AG04450 (cell line): ENCODE results near the gene BMPER. TPM values are rescaled to one million over a fixed set of nuclear protein-coding genes. Genes with fewer than 3 reads are reported as not detected.

ENCODE experiments used
- CTCF ChIA-PET: fragments of 300-600, 350-600 bp; formaldehyde crosslinking; extraction: SDS; loops from one replicate; lab custom pipeline; 2022; ENCODE audit warnings: antibody characterized with exemption, inconsistent platforms; lab: Charles Lee
- POLR2A ChIA-PET: fragments of 350-600 bp; formaldehyde crosslinking; extraction: SDS; loops from one replicate; lab custom pipeline; 2021; ENCODE audit warnings: antibody characterized with exemption, inconsistent platforms; lab: Yijun Ruan, JAX
- DNase-seq: peaks from one replicate; pipeline ENCODE4 v3.0.0-alpha.2; 2011; ENCODE audit warnings: low read depth, low spot score
- H3K27ac ChIP-seq: one replicate; pipeline ENCODE4 v1.5.1; 2012; ENCODE audit warnings: low read depth, low read length, control low read depth
- H3K27me3 ChIP-seq: one replicate; pipeline ENCODE4 v1.6.0; 2012; ENCODE audit warnings: low read length; ENCODE audit not compliant: control insufficient read depth, insufficient read depth
- H3K4me3 ChIP-seq: 2 replicates; pipeline ENCODE4 v1.5.1; 2011; ENCODE audit warnings: mild to moderate bottlenecking, low read depth, low read length, control low read depth
- H3K9me3 ChIP-seq: 2 replicates; pipeline ENCODE4 v1.5.1; 2012; ENCODE audit warnings: low read length; ENCODE audit not compliant: control insufficient read depth, insufficient read depth
- CTCF ChIP-seq: IDR thresholded peaks from 2 replicates; pipeline ENCODE4 v1.5.1; 2011; ENCODE audit warnings: low read depth, low read length, control low read depth, inconsistent platforms
- polyA plus RNA-seq: library from polyadenylated mRNA; depleted of rRNA; stranded (reverse); fragments of >200 nt; gene quantifications from 2 replicates; pipeline ENCODE4 v1.2.3, GENCODE V29; 2011

Gene BMPER
- polyA plus RNA-seq, 1 experiment, result 1.1 TPM

DNA sequence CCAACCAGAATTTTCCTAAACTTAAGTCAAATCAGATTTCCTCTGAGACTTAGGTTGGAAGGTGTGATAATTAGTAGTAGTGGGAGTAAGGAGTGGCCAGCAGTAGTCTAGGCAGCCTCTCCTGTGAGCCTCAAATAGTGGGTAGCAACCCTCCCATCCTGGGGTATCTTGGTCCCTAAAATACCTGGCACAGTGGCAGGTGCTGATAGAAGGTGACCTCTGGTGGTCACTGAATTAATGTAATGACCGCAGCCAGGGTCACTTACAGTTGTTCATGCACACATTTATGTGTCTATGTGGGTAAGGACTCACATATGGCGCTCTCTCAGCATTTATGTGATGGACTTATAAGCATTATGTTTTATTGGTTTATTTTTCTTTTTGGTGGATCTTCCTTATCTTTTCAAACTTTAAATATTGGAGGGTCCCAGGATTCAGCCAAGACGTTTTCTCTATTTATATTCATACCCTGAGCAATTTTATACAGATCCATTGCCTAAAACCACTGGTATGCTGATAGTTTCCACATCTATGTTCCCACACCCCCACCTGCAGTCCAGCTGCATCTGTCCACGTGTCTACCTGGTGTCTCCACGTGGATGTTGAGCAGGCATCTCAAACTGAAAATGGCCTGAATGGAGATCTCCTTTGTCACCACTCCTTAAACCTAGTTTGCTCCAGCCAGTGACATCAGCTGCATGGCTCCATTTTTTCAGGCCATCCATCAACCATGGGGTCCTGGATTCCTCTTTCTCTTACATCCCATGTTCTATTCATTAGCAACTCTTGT is 18.3 kb downstream of the BMPER start:
- Histone ChIP-seq H3K27me3 (peaks cover 6% of the 10 kb centered on the region), H3K27ac (no peak overlapping the region), H3K4me3 (no peak overlapping the region), H3K9me3 (no peaks in the 10 kb centered on the region; the same call in 1 of the 2 replicates)
- TF ChIP-seq CTCF, result no peak
- no peak for DNase-seq
- CTCF ChIA-PET, result interaction anchor here (5.2 kb wide), 1 partner anchor 9 kb away, joined by 92 read pairs; no protein-coding TSS in a partner anchor
- POLR2A ChIA-PET, result no interaction called here

GRCh38 chr7:33926535-33926934 is 21.2 kb downstream of the BMPER start:
- POLR2A ChIA-PET, result no interaction called here
- CTCF ChIA-PET, result interaction anchor here (1.0 to 1.7 kb wide), 2 partner anchors 17 to 684 kb away, joined by 4 to 5 read pairs; no protein-coding TSS in a partner anchor
- Histone ChIP-seq H3K9me3 (no peaks in the 10 kb centered on the region; the same call in 1 of the 2 replicates), H3K27ac (no peak overlapping the region), H3K27me3 (peaks cover 6% of the 10 kb centered on the region), H3K4me3 (no peak overlapping the region)
- 0 out of 2 replicates have a peak, but pooled peaks have one; percentile 8 for TF ChIP-seq CTCF
- DNase-seq, result no peak

DNA sequence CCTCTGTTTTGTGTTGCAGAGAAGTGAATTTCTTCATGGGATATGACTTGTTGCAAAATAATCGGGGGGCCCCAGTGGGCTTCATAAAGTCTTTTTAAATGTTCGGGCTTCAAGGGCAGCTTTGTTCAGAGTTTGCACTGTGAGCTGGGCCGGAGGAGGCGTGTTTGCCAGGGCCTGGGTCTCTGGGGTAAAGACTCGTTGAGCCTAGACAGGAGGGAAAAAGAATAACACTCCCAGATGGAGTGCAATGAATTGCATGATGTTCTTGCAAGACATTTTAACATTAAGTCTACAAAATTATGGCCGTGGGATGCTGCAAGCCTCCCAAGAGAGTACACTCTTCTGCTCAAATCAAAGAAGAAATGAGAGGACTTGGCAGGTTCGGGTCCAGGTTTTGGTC is 23.6 kb downstream of the BMPER start:
- DNase-seq, result no peak
- H3K27me3 ChIP-seq, result peaks cover 3% of the 10 kb centered on the region
- no peak overlapping the region for H3K27ac ChIP-seq
- TF ChIP-seq CTCF, result no peak
- H3K9me3 ChIP-seq, result no peaks in the 10 kb centered on the region; the same call in 1 of the 2 replicates
- H3K4me3 ChIP-seq, result no peak overlapping the region
- CTCF ChIA-PET, result interaction anchor here (1.4 to 5.6 kb wide), 2 partner anchors 34 kb away, joined by 3 to 46 read pairs; no protein-coding TSS in a partner anchor
- POLR2A ChIA-PET, result no interaction called here

DNA sequence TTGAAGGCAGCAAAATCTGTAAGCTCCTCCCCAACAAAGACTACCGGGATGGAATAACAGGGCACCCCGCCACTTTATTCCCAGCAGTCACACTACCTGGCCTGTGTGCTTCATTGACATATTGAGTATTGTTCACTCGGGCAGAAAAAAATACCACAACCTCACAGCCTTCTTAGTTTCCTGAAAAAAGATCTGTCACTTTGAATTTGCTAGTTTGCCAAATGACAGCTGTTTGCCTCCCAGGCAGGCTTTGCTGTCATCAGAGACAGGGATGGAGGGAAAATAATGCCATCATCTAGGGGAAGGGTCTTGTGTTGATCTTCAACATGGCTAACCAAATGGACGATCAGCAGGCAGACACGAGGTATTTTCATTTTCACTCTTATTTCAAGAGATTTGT is 26.9 kb downstream of the BMPER start:
- Histone ChIP-seq H3K4me3 (no peak overlapping the region), H3K27me3 (no peaks in the 10 kb centered on the region), H3K27ac (no peak overlapping the region), H3K9me3 (no peaks in the 10 kb centered on the region)
- TF ChIP-seq CTCF, result no peak
- CTCF ChIA-PET, result interaction anchor here (0.5 to 5.6 kb wide), 134 partner anchors 10 to 892 kb away, joined by 3 to 92 read pairs (median 5); partner anchors contain the start of gene BMPER
- DNase-seq, result no peak
- POLR2A ChIA-PET, result no interaction called here
